ENCODE measurements around the gene IKBKE. TPM values are rescaled to one million over a fixed set of nuclear protein-coding genes. Genes with fewer than 3 reads are reported as not detected.

IKBKE gene
- total RNA-seq, 1 donor from 2014 or later = 51.5 TPM

GRCh38 chr1:206545351-206545750 is 75.1 kb downstream of the IKBKE start:
- Mint-ChIP-seq H3K27me3 (no peaks in the 10 kb centered on the region), H3K4me3 (no peak overlapping the region), H3K9me3 (no peaks in the 10 kb centered on the region), H3K36me3 (ENCODE audit: low read depth) (peaks cover 6% of the 10 kb centered on the region), H3K27ac (no peak overlapping the region), H3K4me1 (peaks cover 18% of the 10 kb centered on the region)
- no peak for DNase-seq
- intact Hi-C loops (cut with micrococcal nuclease) = loop anchor here (1.0 to 2.0 kb wide), 5 partner anchors 11 to 55 kb away; no protein-coding TSS in a partner anchor

Other genes starting within 250 kb of the IKBKE start
- gene RASSF5, start 37.1 kb downstream of the IKBKE start, total RNA-seq = 193 and 196 TPM in 2 replicates
- 86.6 and 89.4 TPM in 2 replicates for gene EIF2D, start 142.0 kb downstream of the IKBKE start, total RNA-seq
- 16.5 and 16.9 TPM in 2 replicates for gene DYRK3, start 165.1 kb downstream of the IKBKE start, total RNA-seq
- 95.1 and 97.4 TPM in 2 replicates for gene MAPKAPK2, start 214.4 kb downstream of the IKBKE start, total RNA-seq